Stimulated activated CD8-positive, alpha-beta memory T cell treated with anti-CD3 and anti-CD28 coated beads, Interleukin-12 subunit alpha, Interleukin-12 subunit beta, amount 100 ng/mL, for 4 hours (primary cell): ENCODE data around the gene FCN1.
"Not testable (repeated sequence)": the region's sequence is repeated elsewhere in the genome, so short reads cannot be mapped to it uniquely, and the experiment has no call there.

Experiments
- DNase-seq: peaks from one replicate; pipeline ENCODE4 v3.0.0-alpha.2; 2020; ENCODE audit warnings: low read depth

The FCN1 gene

DNA sequence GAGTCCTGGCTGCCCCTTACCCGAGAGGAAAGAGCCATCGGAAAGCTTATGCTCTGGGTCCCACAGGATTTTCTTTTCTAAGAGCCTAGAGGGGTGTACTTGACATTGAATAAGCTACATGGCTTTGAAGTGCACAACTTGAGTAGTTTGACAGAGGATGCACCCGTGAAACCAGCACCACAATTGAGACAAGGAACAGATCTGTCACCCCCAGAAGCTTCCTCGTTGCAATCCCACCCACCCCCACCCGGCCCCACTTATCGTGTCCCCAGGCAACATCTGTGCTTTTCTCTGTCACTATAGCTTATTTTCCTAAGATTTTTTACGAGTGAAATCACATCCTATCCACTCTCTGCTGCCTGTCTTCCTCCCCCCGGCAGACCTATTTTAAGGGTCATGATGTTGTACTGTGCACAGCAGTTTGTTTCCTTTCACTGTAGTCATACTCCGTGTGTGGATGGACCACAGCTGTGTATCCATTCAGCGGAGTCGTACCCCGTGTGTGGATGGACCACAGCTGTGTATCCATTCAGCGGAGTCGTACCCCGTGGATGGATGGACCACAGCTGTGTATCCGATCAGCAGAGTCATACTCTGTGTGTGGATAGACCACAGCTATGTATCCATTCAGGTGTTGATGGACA is 45.9 kb downstream of the FCN1 start:
- DNase-seq: no peak

DNA sequence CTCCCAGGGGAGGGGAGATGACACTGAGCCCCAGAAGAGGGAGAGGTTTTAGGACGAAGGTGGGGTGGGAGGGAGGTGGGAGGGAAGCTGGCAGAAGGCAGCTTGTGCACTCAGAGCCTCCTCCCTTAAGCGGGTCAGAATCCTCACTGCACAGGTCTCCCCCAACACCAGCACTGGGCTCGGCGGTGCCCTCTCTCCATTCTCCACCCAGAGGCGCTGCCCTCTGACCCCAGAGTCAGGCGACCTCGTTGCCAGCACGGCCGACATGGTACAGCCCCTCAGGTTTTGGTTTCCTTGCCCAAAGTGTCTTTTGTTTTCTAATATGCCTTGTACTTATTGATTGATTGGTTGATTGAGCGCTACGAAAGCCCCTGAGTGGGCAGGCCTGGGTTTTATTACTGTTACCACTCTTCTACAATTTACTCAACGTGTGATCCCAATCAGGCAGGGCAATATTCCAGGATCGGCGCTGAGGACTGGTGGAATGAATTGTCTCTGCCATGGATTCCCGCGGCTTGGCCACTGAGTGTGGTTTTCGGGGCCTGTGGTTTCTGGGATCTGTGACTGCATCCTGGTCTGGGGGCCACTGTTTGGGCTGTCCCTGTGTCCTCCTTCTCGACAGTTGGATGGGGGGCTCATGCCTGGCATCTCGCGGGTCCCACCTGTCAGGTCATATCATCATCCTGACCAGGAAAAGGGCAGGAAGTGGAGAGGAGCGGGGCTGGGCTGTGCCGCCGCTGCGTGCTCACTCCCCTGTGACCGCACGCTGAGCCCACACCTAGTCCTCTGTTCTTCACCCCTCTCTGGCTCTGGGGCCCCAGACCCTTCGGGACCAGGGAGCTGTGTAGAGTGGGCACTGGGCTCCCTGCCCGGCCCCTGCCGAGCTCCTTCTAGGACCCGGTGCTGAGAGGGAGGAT is 46.7 kb downstream of the FCN1 start:
- DNase-seq: no peak

DNA sequence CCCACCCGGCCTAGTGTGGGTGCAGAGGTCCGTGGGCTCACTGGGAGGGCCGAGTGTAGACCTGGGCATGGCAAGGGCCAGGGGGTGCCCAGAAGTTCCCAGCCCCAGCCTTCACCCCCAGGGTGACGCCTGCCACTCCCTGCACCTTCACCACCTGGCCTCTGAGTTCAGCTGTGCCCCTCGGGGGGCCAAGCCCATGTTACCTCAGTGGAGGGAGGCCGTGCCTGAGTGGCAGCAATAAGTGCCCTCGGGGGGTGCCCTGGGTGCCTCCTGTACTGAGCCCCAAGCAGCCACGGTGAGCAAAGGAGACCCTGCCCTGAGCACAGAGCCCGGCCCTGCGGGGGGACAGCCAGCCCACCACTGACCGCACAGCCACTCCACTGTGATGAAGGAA is 47.4 kb downstream of the FCN1 start:
- no peak for DNase-seq

DNA sequence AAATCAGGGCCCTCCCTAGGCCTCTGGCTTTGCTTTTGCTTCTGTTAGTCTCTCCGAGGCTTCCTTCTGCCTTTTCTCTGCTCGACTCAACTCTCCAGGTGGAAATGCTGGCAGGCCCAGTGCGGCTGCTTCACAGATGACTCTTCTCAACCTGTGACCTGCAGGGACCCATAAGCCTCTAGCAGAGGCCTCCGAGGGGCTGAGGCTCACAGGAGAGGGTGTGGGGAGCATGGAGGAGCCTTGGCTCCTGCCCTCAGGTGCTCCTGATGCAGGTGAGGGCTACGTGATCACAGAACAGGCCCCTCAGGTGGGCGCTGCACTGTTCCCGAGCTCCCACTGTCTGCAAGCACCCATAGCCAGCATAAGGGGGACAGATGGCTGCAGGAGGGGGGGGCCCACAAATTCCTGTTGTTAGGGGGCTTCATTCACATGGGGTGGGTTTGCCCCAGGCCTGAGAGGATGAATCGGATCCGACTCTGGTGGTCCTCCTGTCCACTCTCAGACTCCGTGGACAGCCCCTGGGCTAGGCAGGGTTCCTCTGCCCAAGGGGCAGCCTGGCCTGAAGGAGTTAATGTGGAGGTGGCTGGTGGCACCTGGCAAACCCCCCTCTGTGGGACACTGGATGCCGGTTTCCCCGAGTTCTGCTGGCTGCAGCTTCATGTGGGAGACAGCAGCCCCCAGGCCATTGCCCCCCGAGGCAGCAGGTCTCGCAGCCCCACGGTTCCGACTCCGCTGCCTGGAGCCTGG is 48.0 kb downstream of the FCN1 start:
- no peak for DNase-seq

DNA sequence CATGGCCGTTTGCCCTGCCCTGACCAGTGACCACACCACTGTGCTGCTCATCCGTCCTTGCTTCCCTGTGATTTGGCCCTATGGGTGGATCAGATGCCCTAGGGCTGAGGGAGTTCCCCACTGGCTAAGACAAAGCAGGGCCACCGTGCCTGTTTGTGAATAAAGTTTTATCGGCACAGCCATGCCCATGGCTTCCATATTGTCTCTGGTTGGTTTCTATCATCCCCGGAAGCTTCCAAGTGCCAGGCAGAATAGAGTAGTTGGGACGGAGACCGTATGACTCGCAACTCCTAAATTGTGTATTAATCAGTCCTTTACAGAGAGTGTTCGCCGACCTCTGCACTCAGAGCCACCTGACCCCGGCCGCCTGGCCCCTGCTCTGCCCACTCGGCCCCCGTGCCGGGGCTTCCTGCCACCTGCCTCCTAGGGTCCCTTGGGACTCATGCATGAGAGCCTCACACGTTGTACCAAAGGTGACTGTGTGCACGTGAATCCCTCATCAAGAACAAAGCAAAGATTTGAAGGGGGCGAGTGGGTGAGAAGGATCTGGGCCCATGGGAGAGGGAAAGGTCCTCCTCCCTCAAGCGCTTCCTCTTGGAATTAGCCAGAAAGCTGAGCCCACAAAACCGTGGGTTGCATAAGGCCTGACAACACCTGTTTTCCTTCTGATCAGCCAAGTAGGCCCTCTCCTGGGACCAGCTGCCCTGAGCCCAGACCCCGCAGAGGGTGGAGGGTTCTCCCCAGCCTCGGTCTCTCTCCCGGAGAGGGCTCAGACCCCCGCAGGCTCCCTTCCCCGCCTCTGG is 48.8 kb downstream of the FCN1 start:
- no peak for DNase-seq

DNA sequence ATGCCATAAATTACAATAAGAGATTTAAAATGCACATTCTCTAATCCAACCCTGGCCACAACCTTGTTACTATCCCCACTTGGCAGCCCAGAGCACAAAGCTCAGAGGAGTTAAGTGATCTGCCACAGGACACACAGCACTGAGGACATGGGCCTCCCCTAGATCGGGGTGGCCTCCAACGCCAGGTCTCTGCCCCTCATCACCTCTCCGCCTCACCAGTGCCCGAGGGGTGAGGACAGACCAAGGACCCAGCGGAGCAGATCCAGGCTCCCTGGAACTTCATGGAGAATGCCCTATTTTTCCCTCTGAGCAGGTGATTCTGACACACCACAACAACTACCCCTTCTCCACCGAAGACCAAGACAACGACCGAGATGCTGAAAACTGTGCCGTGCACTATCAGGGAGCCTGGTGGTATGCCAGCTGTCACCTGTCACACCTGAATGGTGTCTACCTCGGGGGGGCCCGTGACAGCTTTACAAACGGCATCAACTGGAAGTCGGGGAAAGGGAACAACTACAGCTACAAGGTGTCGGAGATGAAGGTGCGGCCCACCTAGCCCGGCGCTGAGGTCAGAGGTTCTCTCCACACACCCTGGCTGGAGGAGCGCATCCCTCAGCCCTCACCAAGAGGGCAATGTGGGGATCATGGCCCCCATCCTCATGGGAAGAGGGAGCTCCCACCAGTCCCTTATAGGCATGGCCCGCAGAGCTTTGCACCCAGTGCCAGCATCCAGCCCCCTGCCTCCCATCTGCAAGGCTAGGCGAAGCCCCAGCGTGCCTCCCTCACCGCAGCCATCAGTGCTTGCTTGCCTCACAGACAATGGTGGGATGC is 49.6 kb downstream of the FCN1 start:
- no peak for DNase-seq

DNA sequence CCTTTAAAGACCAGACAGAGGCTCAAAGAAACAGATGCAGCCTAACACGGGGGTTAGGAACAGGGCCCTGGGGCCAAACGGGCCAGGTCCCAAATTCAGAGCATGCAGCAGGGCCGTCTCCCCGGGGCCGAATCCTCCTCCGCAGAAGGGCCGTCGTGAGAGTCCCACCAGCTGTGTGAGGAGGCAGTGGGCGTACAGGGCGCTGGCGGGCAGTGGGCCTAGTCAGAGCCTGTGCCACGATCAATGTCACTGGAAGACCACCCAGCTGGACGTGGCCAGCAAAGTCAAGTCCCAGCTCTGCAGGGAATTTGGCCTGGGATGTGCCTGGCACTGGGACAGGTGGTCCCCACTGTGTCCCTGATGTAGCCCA is 52.9 kb downstream of the FCN1 start:
- DNase-seq: no peak

DNA sequence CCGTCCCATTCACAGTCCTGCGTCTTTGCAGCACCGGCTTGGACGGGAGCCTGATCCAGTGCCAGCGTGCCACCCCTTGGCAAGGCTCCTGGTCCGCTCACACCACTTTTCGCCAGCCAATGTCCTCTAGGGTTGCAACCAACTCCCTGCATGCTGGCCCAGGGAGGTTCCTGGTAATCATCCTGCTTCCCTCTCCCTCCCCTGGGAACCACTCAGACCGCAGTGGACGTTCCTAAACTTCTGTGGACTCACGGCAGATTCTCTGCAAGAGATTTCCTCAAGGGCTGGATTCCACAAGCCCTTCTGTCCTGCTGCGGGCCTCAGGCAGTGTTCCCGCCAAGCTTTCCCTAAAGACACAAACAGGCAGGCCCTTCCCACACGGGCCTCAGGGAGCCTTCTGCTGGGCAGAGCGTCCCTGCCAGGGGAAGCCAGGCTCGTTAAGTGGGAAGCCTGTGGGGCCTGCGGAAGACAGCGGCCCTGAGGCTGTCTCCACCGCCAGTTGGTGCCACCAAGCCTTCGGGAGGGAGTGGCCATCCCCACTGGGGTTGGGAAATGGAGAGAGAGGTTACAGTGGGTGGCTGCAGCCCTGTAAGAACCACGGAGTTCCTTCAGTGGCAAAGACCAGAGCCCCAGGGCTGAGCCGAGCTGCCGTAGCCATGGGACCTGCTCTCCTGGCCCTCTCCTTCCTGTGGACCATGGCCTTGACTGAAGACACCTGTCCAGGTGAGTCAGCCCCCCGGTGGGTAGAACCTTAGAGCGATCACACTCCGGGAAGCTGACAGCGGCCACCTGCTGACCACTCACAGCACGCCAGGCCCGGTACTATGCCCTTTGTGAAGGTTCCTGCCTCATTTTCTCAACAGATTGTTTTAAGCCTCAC is 53.5 kb downstream of the FCN1 start:
- no peak for DNase-seq

DNA sequence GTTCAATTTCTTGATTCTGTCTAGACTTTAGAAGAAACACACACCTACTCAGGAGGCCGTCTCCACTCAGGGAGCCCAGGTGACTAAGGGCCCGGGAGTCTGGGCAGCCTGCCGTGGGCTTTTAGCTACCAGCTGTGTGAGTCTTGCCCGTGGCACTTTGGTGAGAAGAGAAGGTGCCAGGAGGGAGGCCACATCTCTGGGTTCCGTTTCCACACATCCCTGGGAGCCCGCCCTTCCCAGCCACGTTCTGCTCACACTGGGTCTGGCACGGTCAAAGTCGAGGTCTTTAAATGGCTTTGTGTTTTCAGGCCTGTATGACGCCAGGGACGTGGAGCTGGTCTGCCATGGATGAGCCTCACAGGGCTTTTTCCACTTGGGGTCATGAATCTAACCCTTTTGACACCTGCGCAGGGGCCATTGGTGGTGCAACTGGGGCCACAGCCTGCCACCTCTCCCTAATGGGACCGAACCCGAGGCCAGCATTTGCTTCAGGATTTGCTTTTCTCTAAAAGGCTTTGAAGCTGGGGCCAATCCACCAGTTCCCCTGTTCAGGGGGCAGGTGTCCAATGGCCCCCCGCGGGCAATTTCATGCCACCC is 54.3 kb downstream of the FCN1 start:
- no peak for DNase-seq

DNA sequence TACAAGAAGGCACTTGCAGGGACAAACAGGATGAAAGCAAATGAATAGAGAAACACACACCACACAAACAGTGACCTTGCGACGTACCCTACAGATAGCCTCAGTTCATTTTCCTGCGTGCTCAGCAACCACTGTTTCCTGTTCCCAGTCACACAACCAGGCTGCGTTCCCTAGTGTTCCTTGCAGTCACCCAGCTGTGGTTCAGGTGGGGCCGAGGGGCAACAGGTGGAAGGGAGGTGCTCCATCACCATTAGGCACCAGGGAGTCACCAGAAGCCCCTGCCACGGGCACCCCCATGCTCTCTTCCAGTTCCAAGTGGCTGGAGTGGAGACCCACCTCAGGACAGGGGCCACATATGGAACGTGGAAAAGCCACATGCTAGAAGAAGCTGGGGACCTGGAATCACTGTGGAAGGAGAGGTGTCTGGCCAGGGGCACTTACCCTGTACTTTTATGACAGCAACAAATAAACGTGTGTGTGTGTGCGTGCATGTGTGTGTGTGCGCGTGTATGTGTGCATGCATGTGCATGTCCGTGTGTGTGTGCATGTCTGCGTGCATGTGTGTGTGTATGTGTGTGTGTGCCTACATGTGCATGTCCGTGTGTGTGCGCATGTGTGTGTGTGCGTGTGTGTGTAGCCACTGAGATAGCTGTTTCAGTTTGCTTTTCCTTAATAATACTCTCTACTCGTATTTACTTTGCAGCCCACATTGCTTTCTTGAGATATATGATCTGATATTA is 55.9 kb downstream of the FCN1 start:
- DNase-seq: no peak

DNA sequence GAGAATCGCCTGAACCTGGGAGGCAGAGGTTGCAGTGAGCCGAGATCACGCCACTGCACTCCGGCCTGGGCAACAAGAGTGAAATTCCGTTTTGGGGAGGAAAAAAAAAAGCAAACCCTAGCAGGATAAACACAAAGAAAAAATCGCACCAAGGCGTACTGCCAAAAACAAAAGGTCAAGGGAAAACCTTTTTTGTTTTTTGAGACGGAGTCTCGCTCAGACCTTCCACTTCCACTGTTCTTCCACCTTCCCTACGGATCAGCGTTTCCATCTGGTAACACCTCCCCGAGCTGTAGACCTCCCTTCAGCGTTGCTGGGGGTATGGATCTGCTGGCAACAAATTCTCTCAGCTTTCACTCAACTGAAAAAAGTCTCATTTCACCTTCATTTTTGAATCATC is 57.2 kb downstream of the FCN1 start:
- no peak for DNase-seq

DNA sequence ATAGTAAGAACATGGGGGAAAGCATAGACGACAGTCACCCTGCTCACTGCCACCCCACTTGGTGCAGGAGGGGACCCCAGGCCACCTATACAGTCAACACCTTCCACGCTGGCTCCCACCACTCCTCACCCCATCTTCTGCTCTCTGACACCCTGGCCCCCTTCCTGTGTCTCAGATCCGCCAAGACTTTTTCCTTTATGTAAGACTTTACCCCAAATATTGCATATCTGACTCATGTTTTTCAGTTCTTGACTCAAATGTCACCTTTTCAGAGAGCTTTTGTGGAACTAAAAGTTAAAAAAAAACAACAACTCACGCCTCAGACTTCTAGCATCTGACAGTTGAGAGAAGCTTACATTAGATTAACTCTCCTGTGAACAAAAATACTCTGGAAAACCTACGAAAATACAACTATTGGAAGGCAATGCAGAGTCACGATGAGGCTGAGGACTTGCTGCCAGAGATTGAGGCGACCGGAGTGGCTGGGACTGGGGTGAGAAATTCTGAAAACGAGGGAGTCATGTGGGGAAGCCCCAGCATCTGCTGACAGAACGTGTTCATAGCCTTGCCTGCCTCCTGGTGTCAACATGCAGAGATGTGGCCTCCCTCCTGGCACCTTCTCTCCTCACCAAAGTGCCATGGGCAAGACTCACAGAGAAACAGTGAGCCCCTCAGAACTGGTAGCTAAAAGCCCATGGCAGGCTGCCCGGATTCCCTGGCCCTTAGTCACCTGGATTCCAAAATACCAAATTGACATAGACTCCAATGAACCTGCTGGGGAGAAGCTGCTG is 59.5 kb downstream of the FCN1 start:
- DNase-seq: no peak

DNA sequence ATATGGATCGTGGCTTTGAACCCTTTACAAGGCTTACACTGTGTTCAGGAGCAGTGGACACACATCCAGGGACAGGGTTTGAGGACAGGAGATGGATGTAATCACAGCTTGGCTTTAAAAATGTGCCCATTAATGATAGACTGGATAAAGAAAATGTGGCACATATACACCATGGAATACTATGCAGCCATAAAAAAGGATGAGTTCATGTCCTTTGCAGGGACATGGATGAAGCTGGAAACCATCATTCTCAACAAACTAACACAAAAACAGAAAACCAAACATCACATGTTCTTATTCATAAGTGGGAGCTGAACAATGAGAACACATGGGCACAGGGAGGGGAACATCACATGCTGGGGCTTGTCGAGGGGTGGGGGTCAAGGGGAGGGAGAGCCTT is 60.3 kb downstream of the FCN1 start:
- not testable (repeated sequence) for DNase-seq

DNA sequence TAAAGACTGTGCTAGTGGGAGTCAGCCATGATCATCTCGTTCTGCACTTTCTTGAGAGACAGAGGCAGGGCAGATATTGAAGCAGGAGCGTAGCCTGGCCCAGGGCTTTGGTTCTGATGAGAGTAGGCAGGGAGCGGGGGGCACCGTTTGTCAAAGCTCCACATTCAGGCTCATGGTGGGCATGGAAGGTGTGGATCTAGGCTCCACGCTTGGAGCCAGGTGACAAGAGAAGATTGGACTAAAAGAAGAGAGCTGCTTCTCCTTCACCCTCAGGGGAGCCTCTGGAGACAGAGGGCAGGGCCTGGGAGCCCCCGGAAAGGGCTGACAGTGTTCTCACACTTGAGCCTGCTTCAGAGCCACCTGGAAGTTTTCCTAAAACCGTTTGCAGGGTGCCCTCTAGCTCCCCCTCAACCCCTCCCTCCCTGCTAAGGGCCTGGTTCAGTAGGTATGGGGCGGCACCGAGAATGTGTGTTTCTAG is 61.8 kb downstream of the FCN1 start:
- DNase-seq: no peak
